ENCODE results near the gene SLCO3A1. TPM values are rescaled to one million over a fixed set of nuclear protein-coding genes. Genes with fewer than 3 reads are reported as not detected.

SLCO3A1 gene
- total RNA-seq, 1 experiment from 2014 or later = 5.1 TPM

DNA sequence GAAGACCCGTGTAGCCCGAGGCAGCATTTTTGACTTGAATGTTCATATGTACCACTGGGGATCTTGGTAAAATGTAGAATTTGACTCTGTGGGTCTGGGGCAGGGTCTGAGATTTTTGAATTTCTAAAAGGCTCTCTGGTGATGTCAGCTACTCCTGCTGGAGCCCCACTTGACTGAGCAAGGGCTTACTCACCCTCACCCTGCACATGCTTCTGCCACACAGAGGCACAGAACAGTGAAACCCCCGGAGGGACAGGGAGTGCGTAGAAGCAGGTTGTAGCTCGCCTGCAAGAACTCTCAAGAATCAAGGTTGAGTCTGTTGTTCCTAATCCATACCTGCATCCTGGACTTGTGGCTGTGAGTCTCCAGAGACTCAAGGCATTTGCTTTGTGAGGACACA is 41.1 kb downstream of the SLCO3A1 start:
- intact Hi-C loops (cut with micrococcal nuclease) = no loop called here
- Histone ChIP-seq H2AFZ (ENCODE audit: low read depth, low read length, poor library complexity, severe bottlenecking) (no peak overlapping the region), H3K4me2 (ENCODE audit: low read length) (no peak overlapping the region), H4K20me1 (ENCODE audit: insufficient read depth) (no peaks in the 10 kb centered on the region), H3K27ac (ENCODE audit: low read depth, low read length) (no peak overlapping the region), H3K36me3 (ENCODE audit: control insufficient read depth in 1 of 2, insufficient read depth in 2 of 2, low read length in 2 of 2) (no peaks in the 10 kb centered on the region), H3K9me3 (ENCODE audit: control insufficient read depth in 1 of 2, insufficient read depth in 1 of 2, low read depth in 1 of 2, low read length in 2 of 2) (no peaks in the 10 kb centered on the region), H3K9ac (ENCODE audit: low read length) (no peak overlapping the region), H3K79me2 (ENCODE audit: insufficient read depth, low read length) (no peaks in the 10 kb centered on the region), H3K9me2 (ENCODE audit: insufficient read depth) (no peaks in the 10 kb centered on the region), H3K4me1 (ENCODE audit: control insufficient read depth in 1 of 2, insufficient read depth in 2 of 2, low read length in 2 of 2) (peaks cover 0 to 12% of the 10 kb centered on the region in 2 experiments; a peak in 2 of 4 replicates), H3K27me3 (ENCODE audit: insufficient read depth, low read length) (no peaks in the 10 kb centered on the region), H3K4me3 (replicated peaks in 1 of 2; ENCODE audit: low read depth in 1 of 2, low read length in 2 of 2) (no peak overlapping the region)
- TF ChIP-seq EGR1 (IDR thresholded peaks at IDR 0.05; ENCODE audit: low read depth) = no peak
- TF ChIP-seq EZH2phosphoT487 (IDR thresholded peaks at IDR 0.05; ENCODE audit: borderline replicate concordance) = no peak
- TF ChIP-seq YY1 (IDR thresholded peaks at IDR 0.05; ENCODE audit: extremely low read depth, insufficient replicate concordance, low read depth, low read length) = no peak
- TF ChIP-seq ATF3 (IDR thresholded peaks at IDR 0.05) = no peak
- TF ChIP-seq, protein P1, sequence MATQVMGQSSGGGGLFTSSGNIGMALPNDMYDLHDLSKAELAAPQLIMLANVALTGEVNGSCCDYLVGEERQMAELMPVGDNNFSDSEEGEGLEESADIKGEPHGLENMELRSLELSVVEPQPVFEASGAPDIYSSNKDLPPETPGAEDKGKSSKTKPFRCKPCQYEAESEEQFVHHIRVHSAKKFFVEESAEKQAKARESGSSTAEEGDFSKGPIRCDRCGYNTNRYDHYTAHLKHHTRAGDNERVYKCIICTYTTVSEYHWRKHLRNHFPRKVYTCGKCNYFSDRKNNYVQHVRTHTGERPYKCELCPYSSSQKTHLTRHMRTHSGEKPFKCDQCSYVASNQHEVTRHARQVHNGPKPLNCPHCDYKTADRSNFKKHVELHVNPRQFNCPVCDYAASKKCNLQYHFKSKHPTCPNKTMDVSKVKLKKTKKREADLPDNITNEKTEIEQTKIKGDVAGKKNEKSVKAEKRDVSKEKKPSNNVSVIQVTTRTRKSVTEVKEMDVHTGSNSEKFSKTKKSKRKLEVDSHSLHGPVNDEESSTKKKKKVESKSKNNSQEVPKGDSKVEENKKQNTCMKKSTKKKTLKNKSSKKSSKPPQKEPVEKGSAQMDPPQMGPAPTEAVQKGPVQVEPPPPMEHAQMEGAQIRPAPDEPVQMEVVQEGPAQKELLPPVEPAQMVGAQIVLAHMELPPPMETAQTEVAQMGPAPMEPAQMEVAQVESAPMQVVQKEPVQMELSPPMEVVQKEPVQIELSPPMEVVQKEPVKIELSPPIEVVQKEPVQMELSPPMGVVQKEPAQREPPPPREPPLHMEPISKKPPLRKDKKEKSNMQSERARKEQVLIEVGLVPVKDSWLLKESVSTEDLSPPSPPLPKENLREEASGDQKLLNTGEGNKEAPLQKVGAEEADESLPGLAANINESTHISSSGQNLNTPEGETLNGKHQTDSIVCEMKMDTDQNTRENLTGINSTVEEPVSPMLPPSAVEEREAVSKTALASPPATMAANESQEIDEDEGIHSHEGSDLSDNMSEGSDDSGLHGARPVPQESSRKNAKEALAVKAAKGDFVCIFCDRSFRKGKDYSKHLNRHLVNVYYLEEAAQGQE (IDR thresholded peaks at IDR 0.05; ENCODE audit: low read depth) = no peak
- TF ChIP-seq SIN3A (IDR thresholded peaks at IDR 0.05; ENCODE audit: low read depth) = no peak
- no peak for TF ChIP-seq ZFX (IDR thresholded peaks at IDR 0.05)
- TF ChIP-seq POLR2A (IDR thresholded peaks at IDR 0.05; ENCODE audit: borderline replicate concordance, extremely low read depth, insufficient read depth, insufficient read length) = no peak
- TF ChIP-seq SRF (IDR thresholded peaks at IDR 0.05; ENCODE audit: low read depth) = no peak
- TF ChIP-seq ZBTB33 (IDR thresholded peaks at IDR 0.05; ENCODE audit: extremely low read depth, insufficient replicate concordance, low read length) = no peak
- no peak for TF ChIP-seq POLR2AphosphoS5 (IDR thresholded peaks at IDR 0.05; ENCODE audit: low read depth, low read length)
- no peak for TF ChIP-seq ZNF274 (IDR thresholded peaks at IDR 0.05; ENCODE audit: low read depth, low read length)
- TF ChIP-seq SP1 (IDR thresholded peaks at IDR 0.05; ENCODE audit: low read depth) = no peak
- ATAC-seq (no peak), DNase-seq (ENCODE audit: low read depth, low spot score) (no peak)
- ChIA-PET RAD21 (ENCODE audit: low non-redundant PET in 1 of 2, low total read pairs in 2 of 2, uncharacterized antibody in 2 of 2, unreplicated experiment in 2 of 2) (no interaction called here), POLR2A (no interaction called here), CTCF (no interaction called here)
- no TSS peak for BruUV-seq (replicated peaks)

All from HCT116 (cell line).